Small intestine (tissue), 7 donors: ENCODE data around the gene CEP72. TPM values are rescaled to one million over a fixed set of nuclear protein-coding genes. Genes with fewer than 3 reads are reported as not detected.
"Not testable (repeated sequence)": the region's sequence is repeated elsewhere in the genome, so short reads cannot be mapped to it uniquely, and the experiment has no call there.

Source experiments
- DNase-seq, 2 donors: peaks; one replicate each; pipeline versions ENCODE4 v3.0.0 to v3.0.0-alpha.2; 2013
- FAIRE-seq: peaks from 2 replicates; lab custom pipeline; 2012; peaks lifted over from hg19 to GRCh38; lab: Jason Lieb, UNC
- H3K27ac ChIP-seq, 3 donors: one replicate each; pipeline ENCODE4 v1.5.1; 2013; ENCODE audit warnings: low read length in 2 of 3, mild to moderate bottlenecking in 2 of 3, control low read depth in 1 of 3, inconsistent platforms in 1 of 3, low read depth in 1 of 3, moderate library complexity in 1 of 3
- H3K27me3 ChIP-seq, 3 donors: one replicate each; pipeline ENCODE4 v1.6.1; 2013; ENCODE audit warnings: low read length in 3 of 3, inconsistent platforms in 1 of 3; ENCODE audit not compliant: control insufficient read depth in 3 of 3, insufficient read depth in 3 of 3
- H3K36me3 ChIP-seq, 3 donors: one replicate each; pipeline ENCODE4 v1.6.1; 2013; ENCODE audit warnings: low read length in 3 of 3, inconsistent platforms in 1 of 3, low read depth in 1 of 3, mild to moderate bottlenecking in 1 of 3, moderate library complexity in 1 of 3; ENCODE audit not compliant: control insufficient read depth in 3 of 3, insufficient read depth in 2 of 3
- H3K4me1 ChIP-seq, 3 donors: one replicate each; pipeline ENCODE4 v1.6.1; 2013; ENCODE audit warnings: low read length in 2 of 3, inconsistent platforms in 1 of 3, low read depth in 1 of 3, mild to moderate bottlenecking in 1 of 3, moderate library complexity in 1 of 3; ENCODE audit not compliant: control insufficient read depth in 3 of 3, insufficient read depth in 2 of 3
- H3K4me3 ChIP-seq, 3 donors: one replicate each; pipeline ENCODE4 v1.5.1; 2013; ENCODE audit warnings: low read length in 3 of 3, control low read depth in 1 of 3, inconsistent platforms in 1 of 3, low read depth in 1 of 3, mild to moderate bottlenecking in 1 of 3, moderate library complexity in 1 of 3
- H3K9me3 ChIP-seq, 2 donors: one replicate each; pipeline ENCODE4 v1.6.1; 2013; ENCODE audit warnings: low read depth in 1 of 2, low read length in 1 of 2; ENCODE audit not compliant: control insufficient read depth in 2 of 2, insufficient read depth in 1 of 2
- WGBS, 3 donors: extraction: QIAGEN DNeasy Blood & Tissue Kit; methylation state at CpG; one replicate each; pipeline ENCODE4 v1.1.7; 2013; 5-methylcytosine and 5-hydroxymethylcytosine counted together
- polyA plus RNA-seq, 4 donors: library from polyadenylated mRNA; stranded (reverse) in 3 of 4; unstranded in 1 of 4; fragments of 200-250 nt in 3 of 4; fragments of 120-200 nt in 1 of 4; gene quantifications; one replicate each; pipeline versions ENCODE4 v1.2.1 to v1.2.3, GENCODE V29; 2013
- donor health status: healthy with polysubstance abuse.
- donor health status: control.
- donor health status: control.
- donor health status: Bipolar disorder and iron deficiency.
- donor health status: healthy.

The CEP72 gene
- polyA plus RNA-seq, 4 donors = 0.54 to 9.6 (median 4.9) TPM

GRCh38 chr5:624951-625230 lies 12.8 kb downstream of the CEP72 start:
- peaks cover 0 to 79% (median 2%) of the 10 kb centered on the region in 3 donors for H3K36me3 ChIP-seq
- FAIRE-seq = no peak
- no peaks in the 10 kb centered on the region for H3K9me3 ChIP-seq
- no peaks in the 10 kb centered on the region for H3K4me1 ChIP-seq
- no peak overlapping the region for H3K4me3 ChIP-seq
- no peaks in the 10 kb centered on the region for H3K27me3 ChIP-seq
- 81 to 93% (median 93%) methylated on average over 13 of the region's 13 CpGs for WGBS, 3 donors
- H3K27ac ChIP-seq = no peak overlapping the region
- no peak for DNase-seq

GRCh38 chr5:625516-625915 lies 13.4 kb downstream of the CEP72 start:
- Histone ChIP-seq H3K27me3 (no peaks in the 10 kb centered on the region), H3K4me1 (no peaks in the 10 kb centered on the region), H3K9me3 (no peaks in the 10 kb centered on the region), H3K27ac (no peak overlapping the region), H3K36me3 (peaks cover 0 to 73% (median 2%) of the 10 kb centered on the region in 3 donors), H3K4me3 (no peak overlapping the region)
- no peak for FAIRE-seq
- 96 to 97% (median 97%) methylated on average over 16 of the region's 16 CpGs for WGBS, 3 donors
- DNase-seq = no peak

- DNase-seq (no peak), FAIRE-seq (no peak)
- 82 to 85% (median 84%) methylated on average over 3 of the region's 3 CpGs for WGBS, 3 donors
- Histone ChIP-seq H3K27me3 (no peaks in the 10 kb centered on the region), H3K4me1 (no peaks in the 10 kb centered on the region), H3K9me3 (no peaks in the 10 kb centered on the region), H3K36me3 (peaks cover 0 to 59% (median 2%) of the 10 kb centered on the region in 3 donors), H3K27ac (no peak overlapping the region), H3K4me3 (no peak overlapping the region)
These were observed 14.7 kb downstream of the CEP72 start for GRCh38 chr5:626850-627249.

- no peak for DNase-seq
- peaks cover 0 to 52% (median 0%) of the 10 kb centered on the region in 3 donors for H3K36me3 ChIP-seq
- no peak overlapping the region for H3K4me3 ChIP-seq
- 95 to 96% (median 95%) methylated on average over 24 of the region's 24 CpGs for WGBS, 3 donors
- no peaks in the 10 kb centered on the region for H3K9me3 ChIP-seq
- no peaks in the 10 kb centered on the region for H3K4me1 ChIP-seq
- H3K27ac ChIP-seq = no peak overlapping the region
- no peaks in the 10 kb centered on the region for H3K27me3 ChIP-seq
- FAIRE-seq = no peak
These were observed 15.7 kb downstream of the CEP72 start for GRCh38 chr5:627840-628239.

- FAIRE-seq, H3K4me1 ChIP-seq, DNase-seq, H3K27ac ChIP-seq, H3K27me3 ChIP-seq, H3K9me3 ChIP-seq, H3K4me3 ChIP-seq: not testable (repeated sequence)
- H3K36me3 ChIP-seq = peaks cover 0 to 50% (median 0%) of the 10 kb centered on the region in 3 donors
- WGBS, 3 donors = 82 to 90% (median 85%) methylated on average over 19 to 21 of the region's 21 CpGs
These were observed 16.4 kb downstream of the CEP72 start for GRCh38 chr5:628351-629205.

GRCh38 chr5:633501-633955 lies 21.4 kb downstream of the CEP72 start:
- H3K4me3 ChIP-seq = no peak overlapping the region
- FAIRE-seq (no peak), DNase-seq (no peak)
- no peaks in the 10 kb centered on the region for H3K4me1 ChIP-seq
- H3K27ac ChIP-seq = no peak overlapping the region
- WGBS, 3 donors = 84 to 96% (median 93%) methylated on average over 20 of the region's 20 CpGs
- H3K36me3 ChIP-seq = peaks cover 7 to 55% (median 11%) of the 10 kb centered on the region in 3 donors
- H3K9me3 ChIP-seq = peaks cover 0 to 15% of the 10 kb centered on the region in 2 donors
- H3K27me3 ChIP-seq = no peaks in the 10 kb centered on the region

- no peaks in the 10 kb centered on the region for H3K4me1 ChIP-seq
- WGBS, 3 donors = 96 to 99% (median 96%) methylated on average over 12 of the region's 12 CpGs
- DNase-seq = no peak
- H3K4me3 ChIP-seq = no peak overlapping the region
- peaks cover 0 to 15% of the 10 kb centered on the region in 2 donors for H3K9me3 ChIP-seq
- no peak overlapping the region for H3K27ac ChIP-seq
- peaks cover 7 to 58% (median 12%) of the 10 kb centered on the region in 3 donors for H3K36me3 ChIP-seq
- no peak for FAIRE-seq
- H3K27me3 ChIP-seq = no peaks in the 10 kb centered on the region
These were observed 22.1 kb downstream of the CEP72 start for GRCh38 chr5:634191-634590.

GRCh38 chr5:635306-636055 lies 23.3 kb downstream of the CEP72 start:
- Histone ChIP-seq H3K36me3 (peaks cover 7 to 71% (median 12%) of the 10 kb centered on the region in 3 donors), H3K27me3 (no peaks in the 10 kb centered on the region), H3K27ac (no peak overlapping the region), H3K4me1 (no peaks in the 10 kb centered on the region), H3K4me3 (no peak overlapping the region), H3K9me3 (peaks cover 0 to 15% of the 10 kb centered on the region in 2 donors)
- FAIRE-seq (no peak), DNase-seq (no peak)
- WGBS, 3 donors = 92 to 98% (median 93%) methylated on average over 18 of the region's 18 CpGs
